GM21619 (cell line): Measurements from ENCODE around the gene PNPLA2.

ENCODE experiments used
- ATAC-seq: cut with Tn5 transposase; IDR thresholded peaks from one replicate; pipeline ENCODE4 v1.9.1; 2021; ENCODE audit not compliant: unreplicated experiment

PNPLA2 gene

DNA sequence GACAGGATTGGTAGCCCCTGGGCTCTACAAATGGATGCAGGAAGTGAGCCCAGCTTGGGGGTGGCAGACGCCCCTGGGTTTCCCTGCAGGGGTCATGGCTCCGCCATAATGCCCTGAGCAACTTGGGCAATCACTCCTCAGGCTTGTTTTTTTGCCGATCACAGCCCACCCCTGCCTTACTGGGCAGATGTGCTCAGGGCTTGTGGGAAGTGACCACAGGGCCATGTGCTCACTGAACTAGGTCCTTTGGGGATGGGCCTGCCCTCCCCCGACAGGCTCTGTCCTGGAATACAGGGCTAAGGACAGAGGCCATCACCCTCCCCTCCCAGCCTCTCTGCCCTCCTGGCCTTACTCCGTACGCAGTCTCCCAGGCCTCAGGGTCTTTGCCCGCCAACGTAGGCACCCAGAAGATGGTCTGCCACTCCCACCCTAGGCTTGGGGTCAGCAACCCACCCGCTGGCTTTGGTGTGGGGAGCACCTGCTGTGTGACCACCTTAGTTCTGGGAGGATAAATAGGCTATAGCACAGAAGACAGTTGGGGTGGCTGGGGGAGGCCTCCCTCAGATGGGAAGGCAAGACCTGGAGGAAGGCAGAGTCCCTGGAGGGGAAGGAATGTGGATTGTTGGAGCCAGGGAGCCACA lies 5.1 kb upstream of the PNPLA2 start:
- no peak for ATAC-seq

DNA sequence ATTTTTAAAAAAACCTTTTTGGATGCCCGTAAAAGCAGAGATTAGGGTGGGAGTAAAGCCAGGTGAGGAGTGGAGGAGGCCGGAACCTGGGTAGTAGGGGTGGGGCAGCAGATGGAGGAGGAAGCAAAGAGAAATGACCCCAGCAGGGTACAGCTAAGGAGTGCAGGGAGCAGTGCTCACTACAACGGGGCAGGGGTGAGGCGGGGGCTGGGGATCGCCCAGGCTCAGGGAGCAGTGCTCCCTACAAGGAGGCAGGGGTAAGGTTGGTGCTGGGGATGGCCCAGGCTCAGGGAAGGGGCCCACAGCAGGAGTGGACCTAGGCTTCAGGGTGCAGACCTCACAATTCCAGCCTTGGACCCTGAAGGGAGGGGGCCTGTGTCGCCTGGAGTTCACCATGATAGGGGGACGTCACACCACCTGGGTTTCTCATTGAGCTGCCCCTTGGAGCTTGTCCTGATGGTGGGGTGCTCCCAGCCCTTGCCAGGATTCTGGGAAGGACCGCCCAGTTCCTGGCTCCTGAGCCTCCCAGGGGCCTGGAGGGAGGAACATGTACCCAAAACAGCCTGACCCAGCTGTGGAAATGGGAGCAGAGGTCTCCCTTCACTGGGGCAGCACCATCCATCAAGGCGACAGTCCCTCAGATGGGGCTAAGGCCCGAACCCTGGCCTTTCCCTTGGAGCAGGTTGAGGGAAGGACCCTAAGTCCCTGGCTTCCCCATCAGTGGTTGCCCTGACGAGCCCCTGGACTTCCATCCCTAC lies 2.9 kb upstream of the PNPLA2 start:
- no peak for ATAC-seq

- ATAC-seq, result no peak
Observed at GRCh38 chr11:816433-816779, 2.3 kb upstream of the PNPLA2 start.

- peak; percentile 60 for ATAC-seq
Observed at GRCh38 chr11:819129-819931, 616 bp downstream of the PNPLA2 start.

GRCh38 chr11:819943-820649 lies 1.4 kb downstream of the PNPLA2 start:
- peak; percentile 55 for ATAC-seq

DNA sequence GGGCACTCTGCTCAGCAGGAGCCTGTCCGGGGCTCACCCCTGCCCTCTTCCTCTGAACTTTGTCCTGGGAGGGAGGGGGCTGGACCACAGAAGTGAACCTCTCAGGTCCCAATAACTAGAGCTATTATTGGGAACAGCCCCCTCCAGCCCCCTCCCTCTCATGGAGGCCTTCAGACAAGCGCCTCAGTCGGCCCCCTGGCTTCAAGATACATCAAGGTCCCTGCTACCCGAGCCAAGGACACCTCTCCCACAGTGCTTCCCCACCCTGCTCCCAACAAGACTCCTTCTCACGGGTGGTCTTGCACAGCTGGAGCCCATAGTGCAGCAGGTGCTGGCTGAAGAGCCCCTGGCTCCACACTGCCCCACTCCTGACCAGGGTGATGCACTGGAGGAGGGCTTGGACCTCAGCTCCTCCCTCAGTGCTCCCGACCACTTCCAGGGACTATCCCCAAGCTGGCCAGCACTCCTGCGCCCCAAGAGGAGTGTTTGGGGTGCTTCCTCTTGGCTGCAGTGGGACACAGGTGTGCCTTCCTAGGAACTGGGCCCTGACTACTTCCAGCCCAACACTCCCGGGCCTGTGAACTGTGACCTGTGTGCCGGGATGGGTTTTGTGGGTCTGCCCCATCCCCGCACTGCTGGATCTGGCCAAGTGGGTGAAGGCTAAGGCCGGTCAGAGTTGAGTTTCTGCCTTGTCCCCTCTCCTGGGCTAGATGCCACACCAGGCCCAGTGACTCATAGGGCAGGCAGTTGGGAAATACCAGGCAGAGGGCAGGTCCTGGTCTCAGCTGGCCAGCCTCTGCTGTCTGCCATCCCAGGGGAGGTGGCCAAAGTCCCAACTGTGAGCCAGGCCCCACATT lies 2.2 kb downstream of the PNPLA2 start:
- ATAC-seq, result no peak

DNA sequence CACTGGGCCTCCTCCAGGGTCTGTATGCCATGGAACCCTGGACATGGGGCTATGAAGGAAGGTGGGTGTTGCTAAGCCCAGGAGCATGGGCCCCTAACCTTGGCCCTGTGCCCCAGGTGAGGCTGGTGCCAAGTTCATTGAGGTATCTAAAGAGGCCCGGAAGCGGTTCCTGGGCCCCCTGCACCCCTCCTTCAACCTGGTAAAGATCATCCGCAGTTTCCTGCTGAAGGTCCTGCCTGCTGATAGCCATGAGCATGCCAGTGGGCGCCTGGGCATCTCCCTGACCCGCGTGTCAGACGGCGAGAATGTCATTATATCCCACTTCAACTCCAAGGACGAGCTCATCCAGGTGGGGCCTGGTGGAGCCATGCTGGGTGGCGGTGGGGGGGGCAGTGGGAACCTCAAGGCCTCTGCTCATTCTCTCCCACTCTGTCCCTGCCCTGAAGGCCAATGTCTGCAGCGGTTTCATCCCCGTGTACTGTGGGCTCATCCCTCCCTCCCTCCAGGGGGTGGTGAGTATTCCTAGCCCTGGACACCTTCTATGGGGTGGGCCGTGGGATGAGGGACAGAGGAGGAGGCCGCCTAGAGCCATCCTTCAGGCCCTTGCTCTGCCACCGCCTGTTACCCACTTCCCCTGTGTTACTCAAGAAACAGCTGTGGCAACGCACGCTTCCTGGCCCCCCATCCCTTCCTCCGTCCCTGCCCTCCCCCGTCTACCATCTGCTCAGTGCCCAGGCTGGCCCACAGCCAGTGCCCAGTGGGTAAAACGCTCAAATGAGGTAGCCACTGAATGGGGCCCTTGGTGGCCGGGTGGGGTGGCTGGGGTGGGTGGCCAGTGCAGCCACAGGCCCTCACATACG lies 3.0 kb downstream of the PNPLA2 start:
- no peak for ATAC-seq

- no peak for ATAC-seq
Observed at GRCh38 chr11:823441-824291, 5.0 kb downstream of the PNPLA2 start.

- no peak for ATAC-seq
Observed at GRCh38 chr11:824292-824880, 5.7 kb downstream of the PNPLA2 start.

- ATAC-seq, result no peak
Observed at GRCh38 chr11:824942-825341, 6.2 kb downstream of the PNPLA2 start.

DNA sequence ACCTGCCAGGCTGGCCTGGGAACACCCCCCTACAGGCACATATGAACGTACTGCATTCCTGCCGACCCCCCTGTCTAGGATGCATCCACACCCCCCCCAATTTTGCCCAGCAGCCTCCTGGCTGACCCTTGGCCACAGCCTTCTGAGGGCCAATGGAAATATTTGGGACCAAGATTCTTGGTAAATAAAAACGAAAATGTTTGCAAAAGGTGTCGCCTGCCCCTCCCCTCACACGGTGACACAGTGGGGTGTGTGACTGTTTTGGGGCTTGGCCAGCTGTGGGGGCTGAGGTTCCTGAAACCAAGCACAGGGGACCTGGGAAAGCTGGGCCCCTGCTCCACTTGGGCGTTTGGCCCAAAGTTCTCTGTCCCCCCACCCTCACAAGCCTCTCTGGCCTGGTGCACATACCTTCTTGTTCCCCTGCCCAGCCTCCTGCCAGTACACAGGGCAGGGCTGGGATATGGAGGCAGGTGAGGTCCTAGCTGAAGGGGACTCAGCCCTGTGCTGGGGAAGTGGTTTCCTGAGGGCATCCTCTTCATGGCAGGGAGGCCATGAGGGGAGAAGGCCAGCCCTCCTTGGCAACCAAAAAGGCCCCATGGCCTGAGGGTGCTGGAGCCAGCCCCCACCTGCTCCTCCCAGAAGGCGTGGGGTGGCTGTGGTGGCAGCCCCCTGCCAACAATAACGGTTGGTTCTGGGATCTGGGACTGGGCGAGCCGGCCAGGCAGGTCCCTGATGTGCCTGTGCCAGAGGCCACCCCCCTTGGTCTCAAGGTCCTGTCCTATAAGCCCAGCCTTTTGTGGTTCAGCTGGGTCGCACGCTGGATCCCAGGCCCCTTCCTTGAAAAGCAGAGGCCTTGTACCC lies 6.9 kb downstream of the PNPLA2 start:
- no peak for ATAC-seq

DNA sequence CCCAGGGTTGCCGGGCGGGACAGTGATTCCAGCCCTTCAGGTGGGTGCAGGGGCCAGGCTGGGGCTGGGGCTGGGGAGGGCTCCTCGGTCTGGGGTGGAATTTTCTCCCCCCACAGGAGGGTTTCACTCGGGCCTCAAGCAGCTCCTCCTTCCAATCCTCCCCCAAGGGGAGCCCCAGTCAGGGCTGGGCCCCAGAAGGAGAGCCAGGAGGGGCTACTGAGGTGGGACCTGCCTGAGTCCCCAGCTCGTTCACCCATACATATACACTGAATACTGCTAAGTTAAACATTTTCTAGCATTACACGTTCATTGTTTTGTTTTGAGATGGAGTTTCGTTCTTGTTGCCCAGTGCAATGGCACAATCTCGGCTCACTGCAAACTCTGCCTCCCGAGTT lies 7.5 kb downstream of the PNPLA2 start:
- ATAC-seq, result no peak

GRCh38 chr11:826836-827145 lies 8.1 kb downstream of the PNPLA2 start:
- ATAC-seq, result no peak

DNA sequence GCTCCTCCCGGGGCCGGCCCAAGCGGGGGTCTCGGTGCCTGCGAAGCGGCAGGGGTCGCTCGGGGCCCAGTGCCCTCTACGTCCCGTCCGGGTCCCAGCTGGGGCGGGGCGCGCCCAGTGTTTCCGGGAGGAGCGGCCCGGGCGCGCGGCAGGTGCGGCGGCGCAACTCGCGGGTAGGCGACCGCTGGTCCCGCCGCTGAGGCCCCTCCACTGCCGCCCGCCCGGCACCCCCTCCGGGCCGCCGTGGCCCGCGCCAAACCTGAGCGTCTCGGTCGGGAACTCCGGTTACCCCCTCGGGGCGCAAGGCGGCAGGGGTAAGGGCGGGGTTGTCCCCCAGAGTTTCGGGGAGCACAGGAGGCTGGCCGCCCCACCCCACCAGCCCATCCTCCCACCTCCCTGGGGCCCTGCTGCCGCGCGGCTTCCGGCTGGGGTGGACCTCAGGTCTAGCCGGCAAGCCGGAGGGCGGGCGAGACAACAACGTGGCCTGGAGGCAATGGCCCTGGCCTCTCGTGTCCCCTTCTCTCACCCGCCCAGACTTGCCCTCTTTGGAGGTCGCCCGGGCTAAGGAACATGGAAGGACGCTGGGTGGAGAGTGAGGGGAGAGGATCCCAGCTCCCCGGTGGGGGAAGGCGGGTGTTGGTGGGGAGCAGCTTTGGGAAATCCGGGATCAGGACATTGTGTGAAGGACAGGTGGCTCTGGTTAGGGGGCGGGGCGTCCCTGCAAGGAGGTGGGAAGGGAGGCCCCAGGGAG lies 8.6 kb downstream of the PNPLA2 start:
- peak; percentile 39 for ATAC-seq

- ATAC-seq, result no peak
Observed at GRCh38 chr11:827897-828192, 9.1 kb downstream of the PNPLA2 start, which contains the start of gene CRACR2B. CRACR2B (plus strand) TSS chr11:827919; CDS start chr11:828608, 689 bp downstream.

GRCh38 chr11:828506-829175 lies 9.9 kb downstream of the PNPLA2 start:
- ATAC-seq, result no peak
